Liver (tissue), 9 donors: ENCODE measurements around the gene CAMK2B. TPM values are rescaled to one million over a fixed set of nuclear protein-coding genes. Genes with fewer than 3 reads are reported as not detected.

Source experiments
- DNase-seq: peaks from one replicate; pipeline ENCODE4 v3.0.0-alpha.2; 2017; ENCODE audit warnings: low spot score
- H3K27ac ChIP-seq, 2 donors: one replicate each; pipeline ENCODE4 v1.7.0; 2013; ENCODE audit warnings: inconsistent platforms in 2 of 2, low read length in 2 of 2, control low read depth in 1 of 2, low read depth in 1 of 2, mild to moderate bottlenecking in 1 of 2
- H3K27me3 ChIP-seq, 4 donors: one replicate each; pipeline versions ENCODE4 v1.6.1 to v1.7.0; 2013; ENCODE audit warnings: low read length in 3 of 4, inconsistent platforms in 1 of 4, mild to moderate bottlenecking in 1 of 4, moderate library complexity in 1 of 4; ENCODE audit not compliant: control insufficient read depth in 4 of 4, insufficient read depth in 4 of 4
- H3K36me3 ChIP-seq, 4 donors: one replicate each; pipeline versions ENCODE4 v1.6.1 to v1.7.0; 2013; ENCODE audit warnings: low read length in 3 of 4, mild to moderate bottlenecking in 3 of 4, low read depth in 1 of 4, moderate library complexity in 1 of 4; ENCODE audit not compliant: control insufficient read depth in 4 of 4, insufficient read depth in 3 of 4
- H3K4me1 ChIP-seq, 4 donors: one replicate each; pipeline versions ENCODE4 v1.6.1 to v1.7.0; 2013; ENCODE audit warnings: low read length in 3 of 4, mild to moderate bottlenecking in 3 of 4, moderate library complexity in 1 of 4; ENCODE audit not compliant: control insufficient read depth in 4 of 4, insufficient read depth in 4 of 4
- H3K4me3 ChIP-seq, 3 donors: one replicate each; pipeline versions ENCODE4 v1.6.1 to v1.7.0; 2013; ENCODE audit warnings: low read length in 3 of 3, control low read depth in 1 of 3, low read depth in 1 of 3, mild to moderate bottlenecking in 1 of 3
- H3K9ac ChIP-seq, 2 donors: one replicate each; pipeline ENCODE4 v1.7.0; 2013; ENCODE audit warnings: low read length in 2 of 2, mild to moderate bottlenecking in 2 of 2, moderate library complexity in 2 of 2, control low read depth in 1 of 2, low read depth in 1 of 2
- H3K9me3 ChIP-seq, 4 donors: one replicate each; pipeline versions ENCODE4 v1.6.1 to v1.7.0; 2013; ENCODE audit warnings: low read length in 3 of 4; ENCODE audit not compliant: control insufficient read depth in 4 of 4
- ATF3 ChIP-seq: IDR thresholded peaks from 2 replicates; pipeline ENCODE4 v1.6.1; 2016; ENCODE audit warnings: antibody characterized with exemption
- CTCF ChIP-seq: fragments of 150-350 bp; IDR thresholded peaks from 2 replicates; pipeline ENCODE4 v1.5.1; 2017; ENCODE audit warnings: improper control_type of control experiment, low read depth, low read length; ENCODE audit not compliant: missing input control
- EGR1 ChIP-seq, 2 donors: IDR thresholded peaks; 2 replicates each; pipeline ENCODE4 v1.6.1; 2016 to 2018; ENCODE audit warnings: antibody characterized with exemption in 2 of 2, low read depth in 2 of 2
- FOXA1 ChIP-seq: IDR thresholded peaks from 2 replicates; pipeline ENCODE4 v1.6.1; 2016; ENCODE audit warnings: antibody characterized with exemption
- FOXA2 ChIP-seq: IDR thresholded peaks from 2 replicates; pipeline ENCODE4 v1.6.1; 2016; ENCODE audit warnings: antibody characterized with exemption
- GABPA ChIP-seq, 2 donors: IDR thresholded peaks in 1 of 2; conservative IDR thresholded peaks in 1 of 2; 2 replicates each; pipeline ENCODE4 v1.6.1; 2016; ENCODE audit warnings: antibody characterized with exemption in 2 of 2, mild to moderate bottlenecking in 1 of 2, moderate library complexity in 1 of 2
- JUND ChIP-seq, 2 donors: IDR thresholded peaks; 2 replicates each; pipeline ENCODE4 v1.6.1; 2016; ENCODE audit warnings: antibody characterized with exemption in 2 of 2
- MAX ChIP-seq: IDR thresholded peaks from 2 replicates; pipeline ENCODE4 v1.6.1; 2016; ENCODE audit warnings: antibody characterized with exemption
- NR2F2 ChIP-seq: IDR thresholded peaks from 2 replicates; pipeline ENCODE4 v1.6.1; 2016; ENCODE audit warnings: antibody characterized with exemption
- RAD21 ChIP-seq, 2 donors: IDR thresholded peaks; 2 replicates each; pipeline ENCODE4 v1.6.1; 2016; ENCODE audit warnings: antibody characterized with exemption in 2 of 2, mild to moderate bottlenecking in 2 of 2
- REST ChIP-seq: IDR thresholded peaks from 2 replicates; pipeline ENCODE4 v1.6.1; 2016; ENCODE audit warnings: antibody characterized with exemption, mild to moderate bottlenecking
- SP1 ChIP-seq: IDR thresholded peaks from 2 replicates; pipeline ENCODE4 v1.6.1; 2018; ENCODE audit warnings: antibody characterized with exemption, mild to moderate bottlenecking
- TAF1 ChIP-seq: conservative IDR thresholded peaks from 2 replicates; pipeline ENCODE4 v1.6.1; 2016; ENCODE audit warnings: antibody characterized with exemption, mild to moderate bottlenecking
- YY1 ChIP-seq: IDR thresholded peaks from 2 replicates; pipeline ENCODE4 v1.6.1; 2016; ENCODE audit warnings: antibody characterized with exemption, mild to moderate bottlenecking
- WGBS: extraction: QIAGEN DNeasy Blood & Tissue Kit; methylation state at CpG from one replicate; pipeline ENCODE4 v1.1.7; 2013; 5-methylcytosine and 5-hydroxymethylcytosine counted together
- polyA plus RNA-seq, 2 donors: library from polyadenylated mRNA; stranded (reverse) in 1 of 2; unstranded in 1 of 2; fragments of 200-250 nt in 1 of 2; fragments of >200 nt in 1 of 2; fragmentation: Nextera tagmentation in 1 of 2; extraction: Ambion mirVana in 1 of 2; gene quantifications; one replicate each; pipeline versions ENCODE4 v1.2.1 to v1.2.3, GENCODE V29; 2013 to 2015
- total RNA-seq, 2 donors: library from RNA; depleted of rRNA; stranded (reverse); fragments of >200 nt; gene quantifications; one replicate each; pipeline ENCODE4 v1.2.3, GENCODE V29; 2014
- donor health status: healthy.
- donor health status: healthy.
- donor health status: healthy.
- donor health status: healthy.
- donor health status: healthy.

Gene CAMK2B
- total and polyA plus RNA-seq, 4 donors: 2.1 to 3.3 (median 2.2) TPM; not detected in 1

- Histone ChIP-seq H3K27ac (no peak overlapping the region), H3K36me3 (no peaks in the 10 kb centered on the region), H3K27me3 (no peaks in the 10 kb centered on the region), H3K9me3 (peaks cover 6 to 16% (median 12%) of the 10 kb centered on the region in 4 donors), H3K4me1 (no peaks in the 10 kb centered on the region), H3K9ac (no peak overlapping the region), H3K4me3 (no peak overlapping the region)
- no peak for DNase-seq
- TF ChIP-seq CTCF (no peak), EGR1 (IDR thresholded peaks at IDR 0.05; ENCODE audit: low read depth in 2 of 2) (no peak), REST (no peak), FOXA1 (no peak), RAD21 (IDR thresholded peaks at IDR 0.05) (no peak), NR2F2 (no peak), TAF1 (no peak), SP1 (no peak), YY1 (no peak)
- WGBS: 75% methylated on average over 3 of the region's 3 CpGs
Measured at GRCh38 chr7:44180631-44181030, 144.8 kb downstream of the CAMK2B start.

- peak; percentile 27 for DNase-seq
- Histone ChIP-seq H3K4me1 (no peaks in the 10 kb centered on the region), H3K4me3 (no peak overlapping the region), H3K27me3 (no peaks in the 10 kb centered on the region), H3K27ac (no peak overlapping the region), H3K9ac (no peak overlapping the region), H3K36me3 (no peaks in the 10 kb centered on the region), H3K9me3 (peaks cover under 1 to 7% (median 4%) of the 10 kb centered on the region in 4 donors)
- TF ChIP-seq ATF3: no peak
- no peak for TF ChIP-seq GABPA (IDR thresholded peaks at IDR 0.05 in 1 of 2, conservative IDR thresholded peaks at IDR 0.05 in 1 of 2)
- 88% methylated on average over 4 of the region's 4 CpGs for WGBS
Measured at GRCh38 chr7:44177570-44178131, 147.7 kb downstream of the CAMK2B start.

- no peak overlapping the region for H3K9ac ChIP-seq
- TF ChIP-seq MAX: no peak
- TF ChIP-seq FOXA1: no peak
- no peak for TF ChIP-seq GABPA (IDR thresholded peaks at IDR 0.05 in 1 of 2, conservative IDR thresholded peaks at IDR 0.05 in 1 of 2)
- TF ChIP-seq SP1: no peak
- TF ChIP-seq CTCF: no peak
- no peak for TF ChIP-seq FOXA2
- no peak for TF ChIP-seq JUND (IDR thresholded peaks at IDR 0.05)
- H3K4me1 ChIP-seq: no peaks in the 10 kb centered on the region
- WGBS: 73% methylated on average over 7 of the region's 7 CpGs
- H3K27me3 ChIP-seq: no peaks in the 10 kb centered on the region
- no peak overlapping the region for H3K4me3 ChIP-seq
- H3K9me3 ChIP-seq: no peaks in the 10 kb centered on the region
- no peak overlapping the region for H3K27ac ChIP-seq
- no peaks in the 10 kb centered on the region for H3K36me3 ChIP-seq
- no peak for DNase-seq
Measured at GRCh38 chr7:44176486-44176885, 148.9 kb downstream of the CAMK2B start.
